Naive thymus-derived CD4-positive, alpha-beta T cell (primary cell): ENCODE results near the gene CHRM1. TPM values are rescaled to one million over a fixed set of nuclear protein-coding genes. Genes with fewer than 3 reads are reported as not detected.

Source experiments
- ATAC-seq: fragments of 150-1000 bp; cut with Tn5 transposase; 2 replicates; pipeline ENCODE4 v1.10.0; 2021; ENCODE audit warnings: mild to moderate bottlenecking, moderate library complexity
- CTCF ChIA-PET: fragments of 350-600 bp; sonication (Branson Sonifier 250); formaldehyde crosslinking; loops from one replicate; lab custom pipeline; 2021; ENCODE audit warnings: antibody characterized with exemption; lab: Charles Lee
- POLR2A ChIA-PET: fragments of 350-600 bp; sonication (Branson Sonifier 250); formaldehyde crosslinking; loops from one replicate; lab custom pipeline; 2021; ENCODE audit warnings: antibody characterized with exemption, inconsistent platforms; lab: Charles Lee
- DNase-seq, 9 donors: peaks; one replicate each; pipeline versions ENCODE4 v3.0.0 to v3.0.0-alpha.2; 2020 to 2022; ENCODE audit warnings: mixed read lengths in 1 of 9
- H3K27ac ChIP-seq: one replicate; pipeline ENCODE4 v1.7.0; 2013; ENCODE audit warnings: mild to moderate bottlenecking, low read depth, low read length, moderate library complexity
- H3K27me3 ChIP-seq, 2 donors: one replicate each; pipeline ENCODE4 v1.7.0; 2013; ENCODE audit warnings: low read length in 2 of 2, mild to moderate bottlenecking in 2 of 2, moderate library complexity in 2 of 2; ENCODE audit not compliant: control insufficient read depth in 2 of 2, insufficient read depth in 2 of 2
- H3K36me3 ChIP-seq, 3 experiments: 1 replicate in 2 of 3; 2 replicates in 1 of 3; pipeline ENCODE4 v1.7.0; 2013; ENCODE audit warnings: low read length in 3 of 3, mild to moderate bottlenecking in 3 of 3, moderate library complexity in 1 of 3; ENCODE audit not compliant: insufficient read depth in 3 of 3, control insufficient read depth in 2 of 3
- H3K4me1 ChIP-seq, 2 donors: one replicate each; pipeline ENCODE4 v1.7.0; 2013; ENCODE audit warnings: low read length in 2 of 2, mild to moderate bottlenecking in 2 of 2, moderate library complexity in 1 of 2; ENCODE audit not compliant: control insufficient read depth in 2 of 2, insufficient read depth in 2 of 2
- H3K4me3 ChIP-seq: 2 replicates; pipeline ENCODE4 v1.7.0; 2013; ENCODE audit warnings: mild to moderate bottlenecking, low read length
- H3K9me3 ChIP-seq, 3 experiments: 1 replicate in 2 of 3; 2 replicates in 1 of 3; pipeline ENCODE4 v1.7.0; 2013; ENCODE audit warnings: low read length in 3 of 3; ENCODE audit not compliant: control insufficient read depth in 2 of 3
- H3K27ac Mint-ChIP-seq, 9 donors: one replicate each; pipeline ENCODE4 v1.8.0; 2020 to 2022; ENCODE audit warnings: mixed read lengths in 9 of 9, mild to moderate bottlenecking in 8 of 9, moderate library complexity in 5 of 9, inconsistent platforms in 2 of 9
- H3K27me3 Mint-ChIP-seq, 5 donors: one replicate each; pipeline ENCODE4 v1.8.0; 2021 to 2022; ENCODE audit warnings: mixed read lengths in 5 of 5, mild to moderate bottlenecking in 1 of 5
- H3K36me3 Mint-ChIP-seq, 5 donors: one replicate each; pipeline ENCODE4 v1.8.0; 2020 to 2022; ENCODE audit warnings: mixed read lengths in 5 of 5, mild to moderate bottlenecking in 3 of 5, inconsistent platforms in 1 of 5
- H3K4me1 Mint-ChIP-seq, 7 donors: one replicate each; pipeline ENCODE4 v1.8.0; 2020 to 2022; ENCODE audit warnings: mixed read lengths in 7 of 7, mild to moderate bottlenecking in 3 of 7, inconsistent platforms in 1 of 7
- H3K4me3 Mint-ChIP-seq, 10 donors: one replicate each; pipeline ENCODE4 v1.8.0; 2020 to 2022; ENCODE audit warnings: mild to moderate bottlenecking in 10 of 10, mixed read lengths in 10 of 10, moderate library complexity in 6 of 10, inconsistent platforms in 2 of 10
- H3K9me3 Mint-ChIP-seq, 11 donors: one replicate each; pipeline ENCODE4 v1.8.0; 2020 to 2022; ENCODE audit warnings: mixed read lengths in 11 of 11, mild to moderate bottlenecking in 4 of 11, inconsistent platforms in 1 of 11, moderate library complexity in 1 of 11
- intact Hi-C, 2 donors: fragments of 100-400 bp; cut with micrococcal nuclease; formaldehyde crosslinking; loops; one replicate each; pipeline ENCODE4 v1.15.1; 2023
- polyA plus RNA-seq, 2 donors: library from polyadenylated mRNA; unstranded; fragments of 300-500 nt; fragmentation: Illumina TruSeq; gene quantifications; one replicate each; pipeline ENCODE4 v1.2.3, GENCODE V29; 2021
- total RNA-seq, 6 experiments: library from RNA in 5 of 6; stranded (reverse) in 5 of 6; gene quantifications; 1 replicate in 5 of 6; 2 replicates in 1 of 6; pipeline ENCODE4 v1.2.3 and lab custom pipeline; 2021 to 2026

The CHRM1 gene
- total and polyA plus RNA-seq, 7 experiments from 2014 or later: not detected

DNA sequence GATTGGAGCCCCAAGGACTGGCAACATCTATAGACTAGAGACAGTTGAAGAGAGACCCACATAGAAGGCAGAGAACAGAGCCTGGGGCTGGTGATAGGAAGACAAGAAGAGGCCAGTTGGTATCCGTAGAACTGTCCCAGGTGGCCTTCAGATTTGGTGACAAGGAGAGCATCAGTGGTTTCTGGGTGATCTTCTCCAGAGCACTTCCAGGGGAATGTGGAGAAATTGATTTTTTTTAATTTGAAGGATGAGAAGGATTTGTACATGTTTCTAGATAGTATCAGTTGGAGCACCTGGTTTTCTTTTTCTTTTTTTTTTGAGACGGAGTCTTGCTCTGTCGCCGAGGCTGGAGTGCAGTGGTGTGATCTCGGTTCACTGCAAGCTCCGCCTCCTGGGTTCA lies 25.7 kb downstream of the CHRM1 start:
- H3K36me3 ChIP-seq: no peaks in the 10 kb centered on the region
- Mint-ChIP-seq H3K36me3 (no peaks in the 10 kb centered on the region), H3K4me3 (no peak overlapping the region), H3K4me1 (peaks cover 0 to 4% (median 0%) of the 10 kb centered on the region in 7 donors), H3K27ac (peak overlapping the region in 1 of 9 donors; percentile 7), H3K27me3 (peaks cover 0 to 16% (median 6%) of the 10 kb centered on the region in 5 donors), H3K9me3 (no peaks in the 10 kb centered on the region)
- H3K27me3 ChIP-seq: no peaks in the 10 kb centered on the region
- ChIA-PET POLR2A (no interaction called here), CTCF (no interaction called here)
- no peaks in the 10 kb centered on the region for H3K9me3 ChIP-seq
- intact Hi-C loops: no loop called here
- no peak for ATAC-seq
- H3K4me3 ChIP-seq: no peak overlapping the region
- no peak overlapping the region for H3K27ac ChIP-seq
- no peaks in the 10 kb centered on the region for H3K4me1 ChIP-seq
- no peak for DNase-seq

GRCh38 chr11:62892077-62892922 lies 28.9 kb downstream of the CHRM1 start:
- H3K9me3 ChIP-seq: no peaks in the 10 kb centered on the region
- Mint-ChIP-seq H3K27me3 (peaks cover 0 to 4% (median 0%) of the 10 kb centered on the region in 5 donors), H3K9me3 (no peaks in the 10 kb centered on the region), H3K36me3 (peaks cover 5 to 18% (median 10%) of the 10 kb centered on the region in 5 donors), H3K4me1 (peaks cover 0 to 8% (median 3%) of the 10 kb centered on the region in 7 donors), H3K4me3 (no peak overlapping the region), H3K27ac (peak overlapping the region in 1 of 9 donors; percentile 36)
- H3K4me3 ChIP-seq: no peak overlapping the region
- ATAC-seq (peak; percentile 24), DNase-seq (no peak)
- no peak overlapping the region for H3K27ac ChIP-seq
- intact Hi-C loops: no loop called here
- peaks cover 5 to 29% (median 17%) of the 10 kb centered on the region in 3 experiments for H3K36me3 ChIP-seq
- POLR2A ChIA-PET: no interaction called here
- CTCF ChIA-PET: interaction anchor here (1.0 kb wide), 1 partner anchor 13 kb away, joined by 3 read pairs; no protein-coding TSS in a partner anchor
- H3K4me1 ChIP-seq: no peaks in the 10 kb centered on the region
- H3K27me3 ChIP-seq: no peaks in the 10 kb centered on the region

- peaks cover 23 to 54% (median 40%) of the 10 kb centered on the region in 3 experiments for H3K36me3 ChIP-seq
- peak; percentile 28 for ATAC-seq
- intact Hi-C loops: no loop called here
Measured at GRCh38 chr11:62889484-62890437, 31.4 kb downstream of the CHRM1 start.

GRCh38 chr11:62889126-62889483 lies 32.1 kb downstream of the CHRM1 start:
- Histone ChIP-seq H3K4me3 (no peak overlapping the region), H3K4me1 (peaks cover 1 to 3% of the 10 kb centered on the region in 2 donors), H3K27ac (no peak overlapping the region), H3K9me3 (no peaks in the 10 kb centered on the region), H3K27me3 (no peaks in the 10 kb centered on the region), H3K36me3 (peaks cover 28 to 60% (median 40%) of the 10 kb centered on the region in 3 experiments)
- intact Hi-C loops: no loop called here
- peaks cover 8 to 27% (median 15%) of the 10 kb centered on the region in 7 donors for H3K4me1 Mint-ChIP-seq
- H3K36me3 Mint-ChIP-seq: peaks cover 13 to 36% (median 25%) of the 10 kb centered on the region in 5 donors
- ChIA-PET POLR2A (interaction anchor here (1.7 kb wide), 1 partner anchor 8 kb away, joined by 10 read pairs; the partner anchor contains the start of gene SLC3A2), CTCF (no interaction called here)
- no peaks in the 10 kb centered on the region for H3K27me3 Mint-ChIP-seq
- DNase-seq (no peak), ATAC-seq (no peak)
- H3K4me3 Mint-ChIP-seq: peak overlapping the region in 1 of 10 donors; percentile 3
- H3K9me3 Mint-ChIP-seq: no peaks in the 10 kb centered on the region
- H3K27ac Mint-ChIP-seq: peak overlapping the region in 4 of 9 donors; percentile 15 to 47 (median 35)

More at GRCh38 chr11:62889484-62890437, 31.4 kb downstream of the CHRM1 start:
- Mint-ChIP-seq H3K27me3 (no peaks in the 10 kb centered on the region), H3K9me3 (no peaks in the 10 kb centered on the region), H3K27ac (peak overlapping the region in 4 of 9 donors; percentile 24 to 62 (median 46)), H3K4me1 (peaks cover 6 to 23% (median 11%) of the 10 kb centered on the region in 7 donors), H3K36me3 (peaks cover 13 to 32% (median 22%) of the 10 kb centered on the region in 5 donors), H3K4me3 (peak overlapping the region in 1 of 10 donors; percentile 3)
- H3K9me3 ChIP-seq: no peaks in the 10 kb centered on the region
- peak in 1 of 9 donors; percentile 4 for DNase-seq
- ChIA-PET CTCF (no interaction called here), POLR2A (interaction anchor here (1.7 kb wide), 1 partner anchor 8 kb away, joined by 10 read pairs; the partner anchor contains the start of gene SLC3A2)
- H3K4me3 ChIP-seq: no peak overlapping the region
- no peaks in the 10 kb centered on the region for H3K4me1 ChIP-seq
- H3K27me3 ChIP-seq: no peaks in the 10 kb centered on the region
- H3K27ac ChIP-seq: no peak overlapping the region

DNA sequence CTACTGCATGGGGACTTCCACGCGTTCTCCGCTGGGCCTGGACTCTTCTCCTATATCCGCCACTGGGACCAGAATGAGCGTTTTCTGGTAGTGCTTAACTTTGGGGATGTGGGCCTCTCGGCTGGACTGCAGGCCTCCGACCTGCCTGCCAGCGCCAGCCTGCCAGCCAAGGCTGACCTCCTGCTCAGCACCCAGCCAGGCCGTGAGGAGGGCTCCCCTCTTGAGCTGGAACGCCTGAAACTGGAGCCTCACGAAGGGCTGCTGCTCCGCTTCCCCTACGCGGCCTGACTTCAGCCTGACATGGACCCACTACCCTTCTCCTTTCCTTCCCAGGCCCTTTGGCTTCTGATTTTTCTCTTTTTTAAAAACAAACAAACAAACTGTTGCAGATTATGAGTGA lies 32.8 kb downstream of the CHRM1 start:
- Mint-ChIP-seq H3K9me3 (no peaks in the 10 kb centered on the region), H3K27ac (peak overlapping the region in 1 of 9 donors; percentile 24), H3K27me3 (no peaks in the 10 kb centered on the region), H3K4me1 (peaks cover 15 to 34% (median 21%) of the 10 kb centered on the region in 7 donors), H3K36me3 (peaks cover 13 to 42% (median 32%) of the 10 kb centered on the region in 5 donors), H3K4me3 (peak overlapping the region in 1 of 10 donors; percentile 34)
- DNase-seq: no peak
- H3K27me3 ChIP-seq: no peaks in the 10 kb centered on the region
- ChIA-PET CTCF (no interaction called here), POLR2A (no interaction called here)
- intact Hi-C loops: no loop called here
- H3K36me3 ChIP-seq: peaks cover 35 to 67% (median 41%) of the 10 kb centered on the region in 3 experiments
- no peak for ATAC-seq
- no peak overlapping the region for H3K4me3 ChIP-seq
- H3K27ac ChIP-seq: no peak overlapping the region
- peaks cover 7 to 10% of the 10 kb centered on the region in 2 donors for H3K4me1 ChIP-seq
- H3K9me3 ChIP-seq: no peaks in the 10 kb centered on the region
